Fibroblast of lung (primary cell): Measurements from ENCODE around the gene IGSF9B. TPM values are rescaled to one million over a fixed set of nuclear protein-coding genes. Genes with fewer than 3 reads are reported as not detected.

ENCODE experiments used
- DNase-seq, 2 donors: peaks; one replicate each; pipeline versions ENCODE4 v3.0.0 to v3.0.0-alpha.2; 2010; ENCODE audit warnings: low read depth in 2 of 2
- H2AFZ ChIP-seq: 2 replicates; pipeline ENCODE4 v1.5.1; 2012; ENCODE audit warnings: low read length, control low read depth, inconsistent platforms
- H3K27ac ChIP-seq: 2 replicates; pipeline ENCODE4 v1.5.1; 2011; ENCODE audit warnings: low read length, control low read depth; ENCODE audit not compliant: insufficient read depth
- H3K27me3 ChIP-seq: 2 replicates; pipeline ENCODE4 v1.5.1; 2011; ENCODE audit warnings: mild to moderate bottlenecking, low read length; ENCODE audit not compliant: control insufficient read depth, insufficient read depth
- H3K36me3 ChIP-seq: 2 replicates; pipeline ENCODE4 v1.5.1; 2011; ENCODE audit warnings: low read length; ENCODE audit not compliant: control insufficient read depth, insufficient read depth
- H3K4me1 ChIP-seq: 2 replicates; pipeline ENCODE4 v1.5.1; 2011; ENCODE audit warnings: low read length; ENCODE audit not compliant: control insufficient read depth, insufficient read depth; ENCODE audit errors: extremely low read depth
- H3K4me2 ChIP-seq: 2 replicates; pipeline ENCODE4 v1.5.1; 2011; ENCODE audit warnings: low read length, control low read depth; ENCODE audit not compliant: insufficient read depth; ENCODE audit errors: extremely low read depth
- H3K4me3 ChIP-seq, 4 experiments: fragments of 200-600 bp in 1 of 4; sonication (generic) in 1 of 4; replicated peaks in 1 of 4; 2 replicates each; pipeline ENCODE4 v1.5.1; 2011 to 2016; ENCODE audit warnings: low read length in 4 of 4, low read depth in 3 of 4, mild to moderate bottlenecking in 3 of 4, control low read depth in 2 of 4, inconsistent platforms in 1 of 4, mixed read lengths in 1 of 4; ENCODE audit not compliant: insufficient read depth in 1 of 4; ENCODE audit errors: control extremely low read depth in 1 of 4
- H3K79me2 ChIP-seq: 2 replicates; pipeline ENCODE4 v1.5.1; 2012; ENCODE audit warnings: mild to moderate bottlenecking, low read length, inconsistent platforms; ENCODE audit not compliant: control insufficient read depth, insufficient read depth
- H3K9ac ChIP-seq: 2 replicates; pipeline ENCODE4 v1.5.1; 2011; ENCODE audit warnings: mild to moderate bottlenecking, low read length, control low read depth; ENCODE audit not compliant: insufficient read depth
- H3K9me3 ChIP-seq: 2 replicates; pipeline ENCODE4 v1.5.1; 2012; ENCODE audit warnings: low read depth, low read length; ENCODE audit not compliant: control insufficient read depth, insufficient read depth
- H4K20me1 ChIP-seq: 2 replicates; pipeline ENCODE4 v1.5.1; 2011; ENCODE audit warnings: low read length; ENCODE audit not compliant: control insufficient read depth, insufficient read depth; ENCODE audit errors: extremely low read depth
- CTCF ChIP-seq, 2 donors: IDR thresholded peaks in 1 of 2; conservative IDR thresholded peaks in 1 of 2; 1 replicate in 1 of 2; 2 replicates in 1 of 2; pipeline ENCODE4 v1.5.1; 2011 to 2012; ENCODE audit warnings: low read length in 2 of 2, control low read depth in 1 of 2, inconsistent platforms in 1 of 2, low read depth in 1 of 2, mild to moderate bottlenecking in 1 of 2
- EZH2 ChIP-seq: IDR thresholded peaks from 2 replicates; pipeline ENCODE4 v1.5.1; 2012; ENCODE audit warnings: low read length, control low read depth, mild to moderate bottlenecking; ENCODE audit errors: missing control alignments
- polyA plus RNA-seq, 2 donors: library from polyadenylated mRNA; depleted of rRNA in 1 of 2; stranded (reverse) in 1 of 2; unstranded in 1 of 2; fragments of >200 nt; gene quantifications; 2 replicates each; pipeline ENCODE4 v1.2.1, GENCODE V29; 2011 to 2012; ENCODE audit warnings: missing spikeins in 1 of 2
- total RNA-seq: library from RNA; depleted of rRNA; stranded (reverse); fragments of >200 nt; gene quantifications from 2 replicates; pipeline ENCODE4 v1.2.1, GENCODE V29; 2014

The IGSF9B gene
- total and polyA plus RNA-seq, 2 donors (not counting 1 experiment from before 2014, with no cell fraction given): under 0.01 TPM; not detected in 1

DNA sequence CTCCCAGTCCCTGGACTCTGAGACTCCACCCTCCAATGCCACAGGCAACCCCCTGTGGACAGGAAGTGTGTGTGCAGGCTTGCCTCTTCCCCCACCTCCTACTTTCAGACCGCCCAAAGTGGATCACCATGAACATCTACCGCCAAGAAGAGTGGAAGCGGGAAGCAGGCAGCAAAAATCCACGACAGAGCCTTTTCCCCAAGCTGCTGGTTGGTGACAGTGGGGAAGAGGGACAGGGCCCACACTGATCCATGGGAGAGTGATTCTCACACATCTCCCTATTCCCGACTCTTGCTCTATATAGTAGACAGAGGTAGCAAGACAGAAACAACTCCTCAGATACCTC is 58.0 kb downstream of the IGSF9B start:
- Histone ChIP-seq H3K27me3 (no peaks in the 10 kb centered on the region), H3K4me2 (no peak overlapping the region), H3K27ac (no peak overlapping the region), H3K79me2 (no peaks in the 10 kb centered on the region), H3K4me3 (no peak overlapping the region), H3K9me3 (no peaks in the 10 kb centered on the region), H2AFZ (no peak overlapping the region), H4K20me1 (no peaks in the 10 kb centered on the region), H3K4me1 (no peaks in the 10 kb centered on the region), H3K36me3 (no peaks in the 10 kb centered on the region), H3K9ac (no peak overlapping the region)
- TF ChIP-seq EZH2 (no peak), CTCF (conservative IDR thresholded peaks at IDR 0.05 in 1 of 2, IDR thresholded peaks at IDR 0.05 in 1 of 2; ENCODE audit: low read depth in 1 of 2, low read length in 2 of 2) (no peak)
- DNase-seq: no peak

GRCh38 chr11:133898031-133898769 is 58.6 kb downstream of the IGSF9B start:
- Histone ChIP-seq H3K27ac (no peak overlapping the region), H3K9ac (no peak overlapping the region), H3K27me3 (no peaks in the 10 kb centered on the region), H4K20me1 (no peaks in the 10 kb centered on the region), H3K9me3 (no peaks in the 10 kb centered on the region), H3K36me3 (no peaks in the 10 kb centered on the region), H2AFZ (no peak overlapping the region), H3K4me3 (no peak overlapping the region), H3K4me2 (no peak overlapping the region), H3K79me2 (no peaks in the 10 kb centered on the region), H3K4me1 (no peaks in the 10 kb centered on the region)
- DNase-seq: no peak
- TF ChIP-seq CTCF (conservative IDR thresholded peaks at IDR 0.05 in 1 of 2, IDR thresholded peaks at IDR 0.05 in 1 of 2; ENCODE audit: low read depth in 1 of 2, low read length in 2 of 2) (no peak), EZH2 (no peak)

DNA sequence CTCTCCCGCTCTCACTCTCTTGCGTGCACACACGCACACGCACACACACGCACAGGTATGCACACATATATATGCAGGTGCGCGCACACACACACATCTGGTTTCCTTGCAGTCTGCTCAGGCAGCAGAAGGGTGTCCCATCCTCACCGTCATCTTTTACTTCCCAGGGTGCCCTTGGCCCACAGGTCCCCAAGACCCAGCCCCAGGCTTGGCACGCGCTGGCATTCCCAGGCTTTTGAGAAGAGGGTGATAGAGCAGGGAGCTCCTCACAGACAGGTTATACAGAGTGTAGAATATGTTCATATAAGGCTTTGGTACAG is 59.5 kb downstream of the IGSF9B start:
- Histone ChIP-seq H3K36me3 (no peaks in the 10 kb centered on the region), H3K9ac (no peak overlapping the region), H3K9me3 (no peaks in the 10 kb centered on the region), H4K20me1 (no peaks in the 10 kb centered on the region), H2AFZ (no peak overlapping the region), H3K79me2 (no peaks in the 10 kb centered on the region), H3K27ac (no peak overlapping the region), H3K27me3 (no peaks in the 10 kb centered on the region), H3K4me3 (no peak overlapping the region), H3K4me1 (no peaks in the 10 kb centered on the region), H3K4me2 (no peak overlapping the region)
- no peak for DNase-seq
- TF ChIP-seq EZH2 (no peak), CTCF (conservative IDR thresholded peaks at IDR 0.05 in 1 of 2, IDR thresholded peaks at IDR 0.05 in 1 of 2; ENCODE audit: low read depth in 1 of 2, low read length in 2 of 2) (no peak)
